ENCODE data around the gene SLC12A5. TPM values are rescaled to one million over a fixed set of nuclear protein-coding genes. Genes with fewer than 3 reads are reported as not detected.

The SLC12A5 gene
- total RNA-seq, 4 donors from 2014 or later: not detected

- H3K27me3 ChIP-seq: peaks cover 88% of the 10 kb centered on the region
- no peak for ATAC-seq
- no peak overlapping the region for H3K27ac ChIP-seq
- H3K4me1 ChIP-seq: no peaks in the 10 kb centered on the region
- no peaks in the 10 kb centered on the region for H3K36me3 ChIP-seq
- WGBS, 2 donors (ENCODE audit: low coverage in 1 of 2): 30 to 60% methylated on average over 1 to 2 of the region's 8 CpGs
- no peak overlapping the region for H3K4me3 ChIP-seq
- H3K9me3 ChIP-seq: no peaks in the 10 kb centered on the region
- TF ChIP-seq POLR2A (IDR thresholded peaks at IDR 0.05): no peak
These were observed 18.8 kb downstream of the SLC12A5 start for GRCh38 chr20:46047821-46048220.

GRCh38 chr20:46049190-46049589 lies 20.2 kb downstream of the SLC12A5 start:
- no peak for ATAC-seq
- Histone ChIP-seq H3K4me3 (no peak overlapping the region), H3K9me3 (no peaks in the 10 kb centered on the region), H3K27ac (no peak overlapping the region), H3K27me3 (peaks cover 87% of the 10 kb centered on the region), H3K4me1 (no peaks in the 10 kb centered on the region), H3K36me3 (no peaks in the 10 kb centered on the region)
- TF ChIP-seq EP300 (IDR thresholded peaks at IDR 0.05) (no peak), POLR2AphosphoS5 (IDR thresholded peaks at IDR 0.05) (no peak), POLR2A (IDR thresholded peaks at IDR 0.05) (no peak), CTCF (IDR thresholded peaks at IDR 0.05) (no peak)
- WGBS, 2 donors (ENCODE audit: low coverage in 1 of 2): 77 to 86% methylated on average over 4 of the region's 4 CpGs

- no peak for ATAC-seq
- Histone ChIP-seq H3K9me3 (no peaks in the 10 kb centered on the region), H3K27me3 (peaks cover 87% of the 10 kb centered on the region), H3K36me3 (no peaks in the 10 kb centered on the region), H3K27ac (no peak overlapping the region), H3K4me3 (no peak overlapping the region), H3K4me1 (no peaks in the 10 kb centered on the region)
- TF ChIP-seq CTCF (IDR thresholded peaks at IDR 0.05) (no peak), EP300 (IDR thresholded peaks at IDR 0.05) (no peak), POLR2A (IDR thresholded peaks at IDR 0.05) (no peak), POLR2AphosphoS5 (IDR thresholded peaks at IDR 0.05) (no peak)
These were observed 20.8 kb downstream of the SLC12A5 start for GRCh38 chr20:46049815-46050214.

GRCh38 chr20:46050444-46050843 lies 21.4 kb downstream of the SLC12A5 start:
- Histone ChIP-seq H3K4me1 (no peaks in the 10 kb centered on the region), H3K36me3 (no peaks in the 10 kb centered on the region), H3K4me3 (no peak overlapping the region), H3K9me3 (no peaks in the 10 kb centered on the region), H3K27ac (no peak overlapping the region), H3K27me3 (peaks cover 88% of the 10 kb centered on the region)
- TF ChIP-seq EP300 (IDR thresholded peaks at IDR 0.05) (no peak), CTCF (IDR thresholded peaks at IDR 0.05) (no peak)
- ATAC-seq: no peak
- WGBS, 2 donors (ENCODE audit: low coverage in 1 of 2): 76% methylated on average over 3 of the region's 10 CpGs; no CpG with 5 or more reads in 1 of the 2 donors

- no peak for ATAC-seq
- peaks cover 89% of the 10 kb centered on the region for H3K27me3 ChIP-seq
- H3K27ac ChIP-seq: no peak overlapping the region
- H3K36me3 ChIP-seq: no peaks in the 10 kb centered on the region
- no peaks in the 10 kb centered on the region for H3K4me1 ChIP-seq
- TF ChIP-seq POLR2AphosphoS5 (IDR thresholded peaks at IDR 0.05) (no peak), CTCF (IDR thresholded peaks at IDR 0.05) (no peak), EP300 (IDR thresholded peaks at IDR 0.05) (no peak), POLR2A (IDR thresholded peaks at IDR 0.05) (no peak)
- no peak overlapping the region for H3K4me3 ChIP-seq
- no peaks in the 10 kb centered on the region for H3K9me3 ChIP-seq
These were observed 21.9 kb downstream of the SLC12A5 start for GRCh38 chr20:46050885-46051284.

All from gastroesophageal sphincter (tissue), 4 donors.